ENCODE measurements around the gene SLC7A6OS.

DNA sequence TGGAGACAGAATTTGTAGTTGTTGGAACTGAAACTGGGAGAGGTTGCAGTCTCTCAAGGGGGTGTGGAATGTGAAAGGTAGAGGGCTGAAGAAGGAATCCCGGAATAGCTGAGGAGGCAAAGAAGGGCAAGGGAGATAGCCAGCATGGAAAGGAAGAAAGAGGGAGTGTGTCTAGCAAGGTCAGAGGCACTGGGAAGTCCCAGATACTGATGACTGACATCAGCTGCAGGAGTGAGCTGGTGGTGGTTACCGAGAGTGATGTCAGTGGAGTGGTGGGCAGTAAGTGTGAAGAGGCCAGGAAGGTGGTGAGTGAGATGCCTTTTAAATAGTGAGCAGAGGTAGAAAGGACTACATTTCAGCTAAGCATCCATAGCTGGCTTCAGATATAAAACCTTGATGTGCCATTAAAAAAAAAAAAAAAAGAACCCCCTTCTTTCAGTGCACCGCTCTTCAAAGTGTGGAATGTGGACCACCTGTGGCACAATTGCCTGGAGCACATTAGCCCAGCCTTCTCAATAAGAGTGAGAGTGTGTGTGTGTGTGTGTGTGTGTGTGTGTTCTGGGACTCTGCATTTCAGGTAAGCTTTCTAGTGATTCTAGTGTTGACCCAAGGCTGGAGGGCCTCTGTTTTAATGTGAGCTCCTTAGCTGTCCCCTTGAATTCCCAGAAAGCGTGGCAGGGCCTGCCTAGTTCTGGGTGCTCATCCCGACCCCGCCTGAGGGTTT lies 8.6 kb upstream of the SLC7A6OS start:
- TF ChIP-seq POLR2A (IDR thresholded peaks at IDR 0.05; ENCODE audit: extremely low read depth, insufficient read length): no peak
- TF ChIP-seq, protein P1, sequence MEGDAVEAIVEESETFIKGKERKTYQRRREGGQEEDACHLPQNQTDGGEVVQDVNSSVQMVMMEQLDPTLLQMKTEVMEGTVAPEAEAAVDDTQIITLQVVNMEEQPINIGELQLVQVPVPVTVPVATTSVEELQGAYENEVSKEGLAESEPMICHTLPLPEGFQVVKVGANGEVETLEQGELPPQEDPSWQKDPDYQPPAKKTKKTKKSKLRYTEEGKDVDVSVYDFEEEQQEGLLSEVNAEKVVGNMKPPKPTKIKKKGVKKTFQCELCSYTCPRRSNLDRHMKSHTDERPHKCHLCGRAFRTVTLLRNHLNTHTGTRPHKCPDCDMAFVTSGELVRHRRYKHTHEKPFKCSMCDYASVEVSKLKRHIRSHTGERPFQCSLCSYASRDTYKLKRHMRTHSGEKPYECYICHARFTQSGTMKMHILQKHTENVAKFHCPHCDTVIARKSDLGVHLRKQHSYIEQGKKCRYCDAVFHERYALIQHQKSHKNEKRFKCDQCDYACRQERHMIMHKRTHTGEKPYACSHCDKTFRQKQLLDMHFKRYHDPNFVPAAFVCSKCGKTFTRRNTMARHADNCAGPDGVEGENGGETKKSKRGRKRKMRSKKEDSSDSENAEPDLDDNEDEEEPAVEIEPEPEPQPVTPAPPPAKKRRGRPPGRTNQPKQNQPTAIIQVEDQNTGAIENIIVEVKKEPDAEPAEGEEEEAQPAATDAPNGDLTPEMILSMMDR (IDR thresholded peaks at IDR 0.05; ENCODE audit: low read depth, low read length): no peak
- TF ChIP-seq MYC (IDR thresholded peaks at IDR 0.05; ENCODE audit: low read depth, low read length): no peak
- TF ChIP-seq, protein P2, sequence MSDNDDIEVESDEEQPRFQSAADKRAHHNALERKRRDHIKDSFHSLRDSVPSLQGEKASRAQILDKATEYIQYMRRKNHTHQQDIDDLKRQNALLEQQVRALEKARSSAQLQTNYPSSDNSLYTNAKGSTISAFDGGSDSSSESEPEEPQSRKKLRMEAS (IDR thresholded peaks at IDR 0.05; ENCODE audit: low read depth, low read length): no peak
